ENCODE data around the gene KLRG1.

GRCh38 chr12:9024512-9024911, 35.2 kb downstream of the KLRG1 start:
- no peak for TF ChIP-seq CSRNP3 (CRISPR knock-in tag; IDR thresholded peaks at IDR 0.05)
- TF ChIP-seq ZFP3 (CRISPR knock-in tag; IDR thresholded peaks at IDR 0.05) = no peak
- TF ChIP-seq OSR1 (CRISPR knock-in tag; IDR thresholded peaks at IDR 0.05) = no peak
- no peak for TF ChIP-seq PATZ1 (CRISPR knock-in tag; IDR thresholded peaks at IDR 0.05; ENCODE audit: borderline replicate concordance)
- TF ChIP-seq ZFP30 (CRISPR knock-in tag; IDR thresholded peaks at IDR 0.05) = no peak
- TF ChIP-seq POU6F1 (CRISPR knock-in tag; IDR thresholded peaks at IDR 0.05; ENCODE audit: borderline replicate concordance, low read depth) = no peak
- TF ChIP-seq RARB (CRISPR knock-in tag; IDR thresholded peaks at IDR 0.05) = no peak
- TF ChIP-seq ESRRG (CRISPR knock-in tag; IDR thresholded peaks at IDR 0.05) = no peak
- TF ChIP-seq ARNTL (CRISPR knock-in tag; IDR thresholded peaks at IDR 0.05; ENCODE audit: borderline replicate concordance, low read depth) = no peak
- TF ChIP-seq BACH2 (CRISPR knock-in tag; IDR thresholded peaks at IDR 0.05; ENCODE audit: borderline replicate concordance) = no peak
- no peak for TF ChIP-seq CREB5 (CRISPR knock-in tag; IDR thresholded peaks at IDR 0.05; ENCODE audit: low read depth)
- no peak for TF ChIP-seq ZNF565 (CRISPR knock-in tag; conservative IDR thresholded peaks at IDR 0.05; ENCODE audit: low read depth)
- no peak for TF ChIP-seq ZC3H10 (CRISPR knock-in tag; IDR thresholded peaks at IDR 0.05)

Measured in SK-N-SH treated with all-trans-retinoic acid at 6 μM for 48 hours (cell line).